WTC11 (cell line): Measurements from ENCODE around the gene LZTR1. TPM values are rescaled to one million over a fixed set of nuclear protein-coding genes. Genes with fewer than 3 reads are reported as not detected.

Experiments used
- CBFB ChIP-seq: sonication (generic); formaldehyde crosslinking; IDR thresholded peaks from 2 replicates; pipeline ENCODE4 v1.8.1; 2022; ENCODE audit warnings: mild to moderate bottlenecking, low read depth, missing genetic modification reagents
- FOXP1 ChIP-seq: sonication (generic); formaldehyde crosslinking; IDR thresholded peaks from 2 replicates; pipeline ENCODE4 v1.8.0; 2022; ENCODE audit warnings: missing genetic modification reagents, mild to moderate bottlenecking, moderate library complexity, borderline replicate concordance
- GABPB1 ChIP-seq: sonication (generic); formaldehyde crosslinking; IDR thresholded peaks from 2 replicates; pipeline ENCODE4 v1.8.1; 2023; ENCODE audit warnings: mild to moderate bottlenecking, missing genetic modification reagents
- GTF2I ChIP-seq: fragments of 250-450 bp; sonication (Bioruptor Pico); conservative IDR thresholded peaks from 2 replicates; pipeline ENCODE4 v1.4.0; 2021; ENCODE audit warnings: mild to moderate bottlenecking
- SMAD3 ChIP-seq: sonication (generic); formaldehyde crosslinking; IDR thresholded peaks from 2 replicates; pipeline ENCODE4 v1.8.0; 2022; ENCODE audit warnings: missing genetic modification reagents, mild to moderate bottlenecking, borderline replicate concordance
- ZBTB21 ChIP-seq: sonication (generic); formaldehyde crosslinking; IDR thresholded peaks from 2 replicates; pipeline ENCODE4 v1.8.1; 2023; ENCODE audit warnings: mild to moderate bottlenecking, missing genetic modification reagents, borderline replicate concordance
- ZNF232 ChIP-seq: sonication (generic); formaldehyde crosslinking; IDR thresholded peaks from 2 replicates; pipeline ENCODE4 v1.8.0; 2022; ENCODE audit warnings: mild to moderate bottlenecking, missing genetic modification reagents
- ZNF423 ChIP-seq: fragments of 250-450 bp; sonication (Bioruptor Pico); IDR thresholded peaks from 2 replicates; pipeline ENCODE4 v2.1.2; 2022; ENCODE audit warnings: mild to moderate bottlenecking, moderate library complexity
- total RNA-seq: library from RNA; stranded (reverse); gene quantifications from 3 replicates; pipeline ENCODE4 v1.2.3, GENCODE V29; 2021
- TF ChIP-seq, protein P1 (sequence below): sonication (generic); formaldehyde crosslinking; conservative IDR thresholded peaks from 2 replicates; pipeline ENCODE4 v1.8.1; 2023; ENCODE audit warnings: mild to moderate bottlenecking, low read depth, missing genetic modification reagents, moderate library complexity
- TF ChIP-seq, protein P2 (sequence below): sonication (generic); formaldehyde crosslinking; IDR thresholded peaks from 2 replicates; pipeline ENCODE4 v1.8.0; 2022; ENCODE audit warnings: mild to moderate bottlenecking, missing genetic modification reagents
- TF ChIP-seq, protein P3 (sequence below): sonication (generic); formaldehyde crosslinking; IDR thresholded peaks from 2 replicates; pipeline ENCODE4 v1.8.0; 2022; ENCODE audit warnings: missing genetic modification reagents
- TF ChIP-seq, protein P4 (sequence below): fragments of 250-450 bp; sonication (Bioruptor Pico); IDR thresholded peaks from 2 replicates; pipeline ENCODE4 v1.9.0; 2021; ENCODE audit warnings: mild to moderate bottlenecking
- TF ChIP-seq, protein P5 (sequence below): sonication (generic); formaldehyde crosslinking; IDR thresholded peaks from 2 replicates; pipeline ENCODE4 v1.8.0; 2022; ENCODE audit warnings: mild to moderate bottlenecking, missing genetic modification reagents
- TF ChIP-seq, protein P6 (sequence below): sonication (generic); formaldehyde crosslinking; IDR thresholded peaks from 2 replicates; pipeline ENCODE4 v1.8.0; 2023; ENCODE audit warnings: missing genetic modification reagents, mild to moderate bottlenecking, borderline replicate concordance
- TF ChIP-seq, protein P7 (sequence below): fragments of 250-450 bp; sonication (Bioruptor Pico); IDR thresholded peaks from 2 replicates; pipeline ENCODE4 v1.9.0; 2021; ENCODE audit warnings: mild to moderate bottlenecking, borderline replicate concordance
- TF ChIP-seq, protein P8 (sequence below): sonication (generic); formaldehyde crosslinking; IDR thresholded peaks from 2 replicates; pipeline ENCODE4 v1.8.1; 2022; ENCODE audit warnings: mild to moderate bottlenecking, moderate library complexity, missing genetic modification reagents

Gene LZTR1
- total RNA-seq, 1 experiment from 2014 or later = 38.3 TPM

DNA sequence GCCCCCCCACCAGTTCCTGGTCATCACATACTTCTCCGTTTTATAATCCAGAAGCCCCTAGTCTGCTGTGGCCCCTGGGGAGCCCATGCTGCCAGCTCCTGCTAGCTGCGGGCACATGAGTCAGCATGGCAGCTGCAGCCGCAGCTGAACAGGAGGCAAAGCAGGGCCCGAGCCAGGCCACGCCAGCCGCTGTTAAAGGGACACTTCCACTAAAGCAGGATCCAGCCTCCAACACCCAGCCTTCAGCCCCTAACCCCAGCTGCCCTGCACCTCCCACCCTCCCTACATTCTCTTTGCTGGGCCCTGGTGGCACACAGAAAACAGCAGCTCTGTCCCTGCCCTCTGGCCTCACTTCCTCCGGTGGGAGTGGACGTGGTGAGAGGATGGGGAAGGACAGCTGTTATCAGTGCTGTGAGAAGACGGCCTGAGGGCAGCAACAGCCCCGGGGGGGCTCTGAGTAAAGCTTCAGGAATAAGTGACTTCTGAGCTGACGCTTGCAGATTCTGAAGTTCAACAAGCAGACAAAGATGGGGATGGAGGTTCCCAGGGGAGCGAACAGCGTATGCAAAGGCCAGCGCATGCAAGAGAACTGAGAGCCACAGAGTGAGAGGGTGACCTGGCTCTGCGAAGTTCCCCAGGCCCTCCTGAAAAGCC is 63.0 kb downstream of the LZTR1 start (continued):
- TF ChIP-seq, protein P1, sequence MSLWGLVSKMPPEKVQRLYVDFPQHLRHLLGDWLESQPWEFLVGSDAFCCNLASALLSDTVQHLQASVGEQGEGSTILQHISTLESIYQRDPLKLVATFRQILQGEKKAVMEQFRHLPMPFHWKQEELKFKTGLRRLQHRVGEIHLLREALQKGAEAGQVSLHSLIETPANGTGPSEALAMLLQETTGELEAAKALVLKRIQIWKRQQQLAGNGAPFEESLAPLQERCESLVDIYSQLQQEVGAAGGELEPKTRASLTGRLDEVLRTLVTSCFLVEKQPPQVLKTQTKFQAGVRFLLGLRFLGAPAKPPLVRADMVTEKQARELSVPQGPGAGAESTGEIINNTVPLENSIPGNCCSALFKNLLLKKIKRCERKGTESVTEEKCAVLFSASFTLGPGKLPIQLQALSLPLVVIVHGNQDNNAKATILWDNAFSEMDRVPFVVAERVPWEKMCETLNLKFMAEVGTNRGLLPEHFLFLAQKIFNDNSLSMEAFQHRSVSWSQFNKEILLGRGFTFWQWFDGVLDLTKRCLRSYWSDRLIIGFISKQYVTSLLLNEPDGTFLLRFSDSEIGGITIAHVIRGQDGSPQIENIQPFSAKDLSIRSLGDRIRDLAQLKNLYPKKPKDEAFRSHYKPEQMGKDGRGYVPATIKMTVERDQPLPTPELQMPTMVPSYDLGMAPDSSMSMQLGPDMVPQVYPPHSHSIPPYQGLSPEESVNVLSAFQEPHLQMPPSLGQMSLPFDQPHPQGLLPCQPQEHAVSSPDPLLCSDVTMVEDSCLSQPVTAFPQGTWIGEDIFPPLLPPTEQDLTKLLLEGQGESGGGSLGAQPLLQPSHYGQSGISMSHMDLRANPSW (CRISPR knock-in tag) = no peak
- TF ChIP-seq ZBTB21 (CRISPR knock-in tag) (no peak), CBFB (no peak), ZNF423 (no peak), GABPB1 (CRISPR knock-in tag) (no peak), GTF2I (CRISPR knock-in tag) (no peak), FOXP1 (CRISPR knock-in tag) (no peak), SMAD3 (no peak), ZNF232 (CRISPR knock-in tag) (no peak)
- TF ChIP-seq, protein P2, sequence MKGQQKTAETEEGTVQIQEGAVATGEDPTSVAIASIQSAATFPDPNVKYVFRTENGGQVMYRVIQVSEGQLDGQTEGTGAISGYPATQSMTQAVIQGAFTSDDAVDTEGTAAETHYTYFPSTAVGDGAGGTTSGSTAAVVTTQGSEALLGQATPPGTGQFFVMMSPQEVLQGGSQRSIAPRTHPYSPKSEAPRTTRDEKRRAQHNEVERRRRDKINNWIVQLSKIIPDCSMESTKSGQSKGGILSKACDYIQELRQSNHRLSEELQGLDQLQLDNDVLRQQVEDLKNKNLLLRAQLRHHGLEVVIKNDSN = no peak
- TF ChIP-seq, protein P3, sequence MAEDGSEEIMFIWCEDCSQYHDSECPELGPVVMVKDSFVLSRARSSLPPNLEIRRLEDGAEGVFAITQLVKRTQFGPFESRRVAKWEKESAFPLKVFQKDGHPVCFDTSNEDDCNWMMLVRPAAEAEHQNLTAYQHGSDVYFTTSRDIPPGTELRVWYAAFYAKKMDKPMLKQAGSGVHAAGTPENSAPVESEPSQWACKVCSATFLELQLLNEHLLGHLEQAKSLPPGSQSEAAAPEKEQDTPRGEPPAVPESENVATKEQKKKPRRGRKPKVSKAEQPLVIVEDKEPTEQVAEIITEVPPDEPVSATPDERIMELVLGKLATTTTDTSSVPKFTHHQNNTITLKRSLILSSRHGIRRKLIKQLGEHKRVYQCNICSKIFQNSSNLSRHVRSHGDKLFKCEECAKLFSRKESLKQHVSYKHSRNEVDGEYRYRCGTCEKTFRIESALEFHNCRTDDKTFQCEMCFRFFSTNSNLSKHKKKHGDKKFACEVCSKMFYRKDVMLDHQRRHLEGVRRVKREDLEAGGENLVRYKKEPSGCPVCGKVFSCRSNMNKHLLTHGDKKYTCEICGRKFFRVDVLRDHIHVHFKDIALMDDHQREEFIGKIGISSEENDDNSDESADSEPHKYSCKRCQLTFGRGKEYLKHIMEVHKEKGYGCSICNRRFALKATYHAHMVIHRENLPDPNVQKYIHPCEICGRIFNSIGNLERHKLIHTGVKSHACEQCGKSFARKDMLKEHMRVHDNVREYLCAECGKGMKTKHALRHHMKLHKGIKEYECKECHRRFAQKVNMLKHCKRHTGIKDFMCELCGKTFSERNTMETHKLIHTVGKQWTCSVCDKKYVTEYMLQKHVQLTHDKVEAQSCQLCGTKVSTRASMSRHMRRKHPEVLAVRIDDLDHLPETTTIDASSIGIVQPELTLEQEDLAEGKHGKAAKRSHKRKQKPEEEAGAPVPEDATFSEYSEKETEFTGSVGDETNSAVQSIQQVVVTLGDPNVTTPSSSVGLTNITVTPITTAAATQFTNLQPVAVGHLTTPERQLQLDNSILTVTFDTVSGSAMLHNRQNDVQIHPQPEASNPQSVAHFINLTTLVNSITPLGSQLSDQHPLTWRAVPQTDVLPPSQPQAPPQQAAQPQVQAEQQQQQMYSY = no peak
- TF ChIP-seq, protein P4, sequence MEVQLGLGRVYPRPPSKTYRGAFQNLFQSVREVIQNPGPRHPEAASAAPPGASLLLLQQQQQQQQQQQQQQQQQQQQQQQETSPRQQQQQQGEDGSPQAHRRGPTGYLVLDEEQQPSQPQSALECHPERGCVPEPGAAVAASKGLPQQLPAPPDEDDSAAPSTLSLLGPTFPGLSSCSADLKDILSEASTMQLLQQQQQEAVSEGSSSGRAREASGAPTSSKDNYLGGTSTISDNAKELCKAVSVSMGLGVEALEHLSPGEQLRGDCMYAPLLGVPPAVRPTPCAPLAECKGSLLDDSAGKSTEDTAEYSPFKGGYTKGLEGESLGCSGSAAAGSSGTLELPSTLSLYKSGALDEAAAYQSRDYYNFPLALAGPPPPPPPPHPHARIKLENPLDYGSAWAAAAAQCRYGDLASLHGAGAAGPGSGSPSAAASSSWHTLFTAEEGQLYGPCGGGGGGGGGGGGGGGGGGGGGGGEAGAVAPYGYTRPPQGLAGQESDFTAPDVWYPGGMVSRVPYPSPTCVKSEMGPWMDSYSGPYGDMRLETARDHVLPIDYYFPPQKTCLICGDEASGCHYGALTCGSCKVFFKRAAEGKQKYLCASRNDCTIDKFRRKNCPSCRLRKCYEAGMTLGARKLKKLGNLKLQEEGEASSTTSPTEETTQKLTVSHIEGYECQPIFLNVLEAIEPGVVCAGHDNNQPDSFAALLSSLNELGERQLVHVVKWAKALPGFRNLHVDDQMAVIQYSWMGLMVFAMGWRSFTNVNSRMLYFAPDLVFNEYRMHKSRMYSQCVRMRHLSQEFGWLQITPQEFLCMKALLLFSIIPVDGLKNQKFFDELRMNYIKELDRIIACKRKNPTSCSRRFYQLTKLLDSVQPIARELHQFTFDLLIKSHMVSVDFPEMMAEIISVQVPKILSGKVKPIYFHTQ (CRISPR knock-in tag) = no peak
- TF ChIP-seq, protein P5, sequence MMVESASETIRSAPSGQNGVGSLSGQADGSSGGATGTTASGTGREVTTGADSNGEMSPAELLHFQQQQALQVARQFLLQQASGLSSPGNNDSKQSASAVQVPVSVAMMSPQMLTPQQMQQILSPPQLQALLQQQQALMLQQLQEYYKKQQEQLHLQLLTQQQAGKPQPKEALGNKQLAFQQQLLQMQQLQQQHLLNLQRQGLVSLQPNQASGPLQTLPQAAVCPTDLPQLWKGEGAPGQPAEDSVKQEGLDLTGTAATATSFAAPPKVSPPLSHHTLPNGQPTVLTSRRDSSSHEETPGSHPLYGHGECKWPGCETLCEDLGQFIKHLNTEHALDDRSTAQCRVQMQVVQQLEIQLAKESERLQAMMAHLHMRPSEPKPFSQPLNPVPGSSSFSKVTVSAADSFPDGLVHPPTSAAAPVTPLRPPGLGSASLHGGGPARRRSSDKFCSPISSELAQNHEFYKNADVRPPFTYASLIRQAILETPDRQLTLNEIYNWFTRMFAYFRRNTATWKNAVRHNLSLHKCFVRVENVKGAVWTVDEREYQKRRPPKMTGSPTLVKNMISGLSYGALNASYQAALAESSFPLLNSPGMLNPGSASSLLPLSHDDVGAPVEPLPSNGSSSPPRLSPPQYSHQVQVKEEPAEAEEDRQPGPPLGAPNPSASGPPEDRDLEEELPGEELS (CRISPR knock-in tag) = no peak
- TF ChIP-seq, protein P6, sequence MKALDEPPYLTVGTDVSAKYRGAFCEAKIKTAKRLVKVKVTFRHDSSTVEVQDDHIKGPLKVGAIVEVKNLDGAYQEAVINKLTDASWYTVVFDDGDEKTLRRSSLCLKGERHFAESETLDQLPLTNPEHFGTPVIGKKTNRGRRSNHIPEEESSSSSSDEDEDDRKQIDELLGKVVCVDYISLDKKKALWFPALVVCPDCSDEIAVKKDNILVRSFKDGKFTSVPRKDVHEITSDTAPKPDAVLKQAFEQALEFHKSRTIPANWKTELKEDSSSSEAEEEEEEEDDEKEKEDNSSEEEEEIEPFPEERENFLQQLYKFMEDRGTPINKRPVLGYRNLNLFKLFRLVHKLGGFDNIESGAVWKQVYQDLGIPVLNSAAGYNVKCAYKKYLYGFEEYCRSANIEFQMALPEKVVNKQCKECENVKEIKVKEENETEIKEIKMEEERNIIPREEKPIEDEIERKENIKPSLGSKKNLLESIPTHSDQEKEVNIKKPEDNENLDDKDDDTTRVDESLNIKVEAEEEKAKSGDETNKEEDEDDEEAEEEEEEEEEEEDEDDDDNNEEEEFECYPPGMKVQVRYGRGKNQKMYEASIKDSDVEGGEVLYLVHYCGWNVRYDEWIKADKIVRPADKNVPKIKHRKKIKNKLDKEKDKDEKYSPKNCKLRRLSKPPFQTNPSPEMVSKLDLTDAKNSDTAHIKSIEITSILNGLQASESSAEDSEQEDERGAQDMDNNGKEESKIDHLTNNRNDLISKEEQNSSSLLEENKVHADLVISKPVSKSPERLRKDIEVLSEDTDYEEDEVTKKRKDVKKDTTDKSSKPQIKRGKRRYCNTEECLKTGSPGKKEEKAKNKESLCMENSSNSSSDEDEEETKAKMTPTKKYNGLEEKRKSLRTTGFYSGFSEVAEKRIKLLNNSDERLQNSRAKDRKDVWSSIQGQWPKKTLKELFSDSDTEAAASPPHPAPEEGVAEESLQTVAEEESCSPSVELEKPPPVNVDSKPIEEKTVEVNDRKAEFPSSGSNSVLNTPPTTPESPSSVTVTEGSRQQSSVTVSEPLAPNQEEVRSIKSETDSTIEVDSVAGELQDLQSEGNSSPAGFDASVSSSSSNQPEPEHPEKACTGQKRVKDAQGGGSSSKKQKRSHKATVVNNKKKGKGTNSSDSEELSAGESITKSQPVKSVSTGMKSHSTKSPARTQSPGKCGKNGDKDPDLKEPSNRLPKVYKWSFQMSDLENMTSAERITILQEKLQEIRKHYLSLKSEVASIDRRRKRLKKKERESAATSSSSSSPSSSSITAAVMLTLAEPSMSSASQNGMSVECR = no peak
- TF ChIP-seq, protein P7, sequence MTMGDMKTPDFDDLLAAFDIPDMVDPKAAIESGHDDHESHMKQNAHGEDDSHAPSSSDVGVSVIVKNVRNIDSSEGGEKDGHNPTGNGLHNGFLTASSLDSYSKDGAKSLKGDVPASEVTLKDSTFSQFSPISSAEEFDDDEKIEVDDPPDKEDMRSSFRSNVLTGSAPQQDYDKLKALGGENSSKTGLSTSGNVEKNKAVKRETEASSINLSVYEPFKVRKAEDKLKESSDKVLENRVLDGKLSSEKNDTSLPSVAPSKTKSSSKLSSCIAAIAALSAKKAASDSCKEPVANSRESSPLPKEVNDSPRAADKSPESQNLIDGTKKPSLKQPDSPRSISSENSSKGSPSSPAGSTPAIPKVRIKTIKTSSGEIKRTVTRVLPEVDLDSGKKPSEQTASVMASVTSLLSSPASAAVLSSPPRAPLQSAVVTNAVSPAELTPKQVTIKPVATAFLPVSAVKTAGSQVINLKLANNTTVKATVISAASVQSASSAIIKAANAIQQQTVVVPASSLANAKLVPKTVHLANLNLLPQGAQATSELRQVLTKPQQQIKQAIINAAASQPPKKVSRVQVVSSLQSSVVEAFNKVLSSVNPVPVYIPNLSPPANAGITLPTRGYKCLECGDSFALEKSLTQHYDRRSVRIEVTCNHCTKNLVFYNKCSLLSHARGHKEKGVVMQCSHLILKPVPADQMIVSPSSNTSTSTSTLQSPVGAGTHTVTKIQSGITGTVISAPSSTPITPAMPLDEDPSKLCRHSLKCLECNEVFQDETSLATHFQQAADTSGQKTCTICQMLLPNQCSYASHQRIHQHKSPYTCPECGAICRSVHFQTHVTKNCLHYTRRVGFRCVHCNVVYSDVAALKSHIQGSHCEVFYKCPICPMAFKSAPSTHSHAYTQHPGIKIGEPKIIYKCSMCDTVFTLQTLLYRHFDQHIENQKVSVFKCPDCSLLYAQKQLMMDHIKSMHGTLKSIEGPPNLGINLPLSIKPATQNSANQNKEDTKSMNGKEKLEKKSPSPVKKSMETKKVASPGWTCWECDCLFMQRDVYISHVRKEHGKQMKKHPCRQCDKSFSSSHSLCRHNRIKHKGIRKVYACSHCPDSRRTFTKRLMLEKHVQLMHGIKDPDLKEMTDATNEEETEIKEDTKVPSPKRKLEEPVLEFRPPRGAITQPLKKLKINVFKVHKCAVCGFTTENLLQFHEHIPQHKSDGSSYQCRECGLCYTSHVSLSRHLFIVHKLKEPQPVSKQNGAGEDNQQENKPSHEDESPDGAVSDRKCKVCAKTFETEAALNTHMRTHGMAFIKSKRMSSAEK (CRISPR knock-in tag) = no peak
- TF ChIP-seq, protein P8, sequence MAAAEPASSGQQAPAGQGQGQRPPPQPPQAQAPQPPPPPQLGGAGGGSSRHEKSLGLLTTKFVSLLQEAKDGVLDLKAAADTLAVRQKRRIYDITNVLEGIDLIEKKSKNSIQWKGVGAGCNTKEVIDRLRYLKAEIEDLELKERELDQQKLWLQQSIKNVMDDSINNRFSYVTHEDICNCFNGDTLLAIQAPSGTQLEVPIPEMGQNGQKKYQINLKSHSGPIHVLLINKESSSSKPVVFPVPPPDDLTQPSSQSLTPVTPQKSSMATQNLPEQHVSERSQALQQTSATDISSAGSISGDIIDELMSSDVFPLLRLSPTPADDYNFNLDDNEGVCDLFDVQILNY = no peak
